Omental fat pad (tissue), 4 donors: Measurements from ENCODE around the gene TMEM100. TPM values are rescaled to one million over a fixed set of nuclear protein-coding genes. Genes with fewer than 3 reads are reported as not detected.

Experiments
- ATAC-seq: fragments of 150-250 bp; one replicate; pipeline ENCODE4 v1.9.1; 2016; ENCODE audit warnings: mild to moderate bottlenecking, moderate library complexity; ENCODE audit not compliant: low FRiP score
- DNase-seq: peaks from one replicate; pipeline ENCODE4 v3.0.0-alpha.2; 2019; ENCODE audit warnings: low spot score
- total RNA-seq, 4 donors: library from RNA; depleted of rRNA; stranded (reverse); fragments of >200 nt; gene quantifications; one replicate each; pipeline ENCODE4 v1.1.0, GENCODE V29; 2016
- TF ChIP-seq, protein P1 (sequence below), 3 donors: fragments of 450-650 bp; IDR thresholded peaks; one replicate each; pipeline ENCODE4 v1.5.1; 2016 to 2017; ENCODE audit warnings: antibody characterized with exemption in 3 of 3, mild to moderate bottlenecking in 3 of 3, moderate library complexity in 2 of 3

TMEM100 gene, protein sequence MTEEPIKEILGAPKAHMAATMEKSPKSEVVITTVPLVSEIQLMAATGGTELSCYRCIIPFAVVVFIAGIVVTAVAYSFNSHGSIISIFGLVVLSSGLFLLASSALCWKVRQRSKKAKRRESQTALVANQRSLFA
- 100 to 1,000 TPM in 1 of 4 donors, 10 to 100 TPM in 3; 15.1 to 127 (median 43.6) TPM for total RNA-seq

DNA sequence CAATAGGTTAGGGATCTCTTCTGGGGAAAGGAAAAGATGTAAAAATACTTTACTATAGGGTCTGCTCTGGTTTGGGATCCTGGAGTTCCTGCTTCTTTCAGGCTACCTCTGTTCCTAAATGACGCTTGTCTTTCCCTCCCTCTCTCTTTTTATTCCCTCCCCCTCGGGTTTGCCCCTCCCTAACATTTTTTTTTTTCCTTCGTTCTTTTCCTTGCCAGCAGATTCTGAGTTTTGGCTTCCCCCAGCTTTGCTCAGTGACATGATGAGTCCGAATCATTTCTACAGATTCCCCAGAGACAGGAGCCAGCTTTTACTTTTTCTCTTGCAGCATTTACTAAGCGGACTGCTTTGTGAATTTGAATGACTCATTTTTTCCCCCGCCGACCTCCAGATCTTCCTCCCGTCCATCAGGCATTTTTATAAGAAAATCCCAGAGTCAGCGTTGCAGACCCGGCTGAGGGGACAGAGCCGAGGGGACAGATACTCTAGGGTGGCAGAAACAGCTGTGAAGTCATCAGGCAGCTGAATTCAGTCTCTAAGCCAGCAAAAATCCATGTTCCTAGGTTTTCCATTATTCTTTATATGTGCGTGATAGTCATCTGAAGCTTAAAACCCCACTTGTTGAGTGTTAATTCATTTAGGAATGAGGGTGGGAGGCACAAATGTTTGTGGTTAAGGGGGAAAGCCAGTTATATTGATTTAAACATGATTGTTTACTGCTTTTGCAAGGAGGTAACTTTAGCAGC lies at the start of gene TMEM100:
Gene TMEM100, minus strand, starts transcription at position 123 of the 746 bp plus-strand sequence. CDS start 1,794 bp downstream, outside the sequence.
- ATAC-seq: peak; percentile 81
- no peak for DNase-seq
- TF ChIP-seq, protein P1, sequence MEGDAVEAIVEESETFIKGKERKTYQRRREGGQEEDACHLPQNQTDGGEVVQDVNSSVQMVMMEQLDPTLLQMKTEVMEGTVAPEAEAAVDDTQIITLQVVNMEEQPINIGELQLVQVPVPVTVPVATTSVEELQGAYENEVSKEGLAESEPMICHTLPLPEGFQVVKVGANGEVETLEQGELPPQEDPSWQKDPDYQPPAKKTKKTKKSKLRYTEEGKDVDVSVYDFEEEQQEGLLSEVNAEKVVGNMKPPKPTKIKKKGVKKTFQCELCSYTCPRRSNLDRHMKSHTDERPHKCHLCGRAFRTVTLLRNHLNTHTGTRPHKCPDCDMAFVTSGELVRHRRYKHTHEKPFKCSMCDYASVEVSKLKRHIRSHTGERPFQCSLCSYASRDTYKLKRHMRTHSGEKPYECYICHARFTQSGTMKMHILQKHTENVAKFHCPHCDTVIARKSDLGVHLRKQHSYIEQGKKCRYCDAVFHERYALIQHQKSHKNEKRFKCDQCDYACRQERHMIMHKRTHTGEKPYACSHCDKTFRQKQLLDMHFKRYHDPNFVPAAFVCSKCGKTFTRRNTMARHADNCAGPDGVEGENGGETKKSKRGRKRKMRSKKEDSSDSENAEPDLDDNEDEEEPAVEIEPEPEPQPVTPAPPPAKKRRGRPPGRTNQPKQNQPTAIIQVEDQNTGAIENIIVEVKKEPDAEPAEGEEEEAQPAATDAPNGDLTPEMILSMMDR (IDR thresholded peaks at IDR 0.05): no peak

DNA sequence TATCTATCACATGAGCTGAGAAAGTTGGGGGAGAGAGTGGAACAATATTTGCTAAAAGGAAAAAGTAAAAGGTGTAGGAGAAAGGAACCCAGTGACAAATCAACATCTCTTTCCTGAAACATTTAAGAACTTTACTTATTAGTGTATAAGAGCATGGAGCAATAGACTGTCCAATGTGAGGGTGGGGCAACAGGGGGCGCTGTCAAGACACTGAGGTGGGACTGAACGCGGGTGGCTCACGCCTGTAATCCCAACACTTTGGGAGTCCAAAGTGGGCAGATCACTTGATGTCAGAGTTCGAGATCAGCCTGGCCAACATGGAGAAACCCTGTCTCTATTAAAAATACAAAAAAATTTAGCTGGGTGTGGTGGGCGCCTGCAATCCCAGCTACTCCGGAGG lies 49.4 kb upstream of the TMEM100 start:
- no peak for ATAC-seq
- TF ChIP-seq, protein P1 (IDR thresholded peaks at IDR 0.05): no peak
- DNase-seq: no peak

DNA sequence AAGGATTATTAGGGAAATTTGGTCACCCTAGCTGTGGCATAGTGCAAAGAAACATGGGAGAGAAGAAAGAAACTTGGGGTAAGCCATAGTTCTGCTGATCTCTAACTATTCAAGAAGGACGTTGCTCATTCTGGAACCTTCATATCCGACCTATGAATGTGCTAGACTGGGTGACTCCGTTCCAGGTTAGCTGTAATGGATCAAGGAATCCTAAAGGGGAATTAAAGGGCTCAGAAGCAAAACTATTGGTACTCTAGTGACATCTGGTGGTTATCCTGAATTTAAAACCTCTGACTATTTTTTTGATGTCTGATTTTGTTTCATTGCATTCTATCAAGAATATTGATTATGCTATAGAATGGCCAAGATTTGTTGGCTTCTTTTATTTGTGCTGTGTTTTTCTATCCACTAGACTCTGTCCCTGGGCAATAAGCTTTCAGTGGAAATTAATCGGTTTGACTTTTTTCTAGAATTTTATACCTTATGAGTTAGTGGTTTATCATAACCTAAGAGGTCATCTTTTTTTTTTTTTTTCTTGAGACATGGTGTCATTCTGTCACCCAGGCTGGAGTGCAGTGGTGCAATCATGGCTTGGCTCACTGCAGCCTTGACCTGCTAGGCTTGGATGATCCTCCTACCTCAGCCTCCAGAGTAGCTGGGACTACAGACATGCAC lies 47.7 kb upstream of the TMEM100 start:
- TF ChIP-seq, protein P1 (IDR thresholded peaks at IDR 0.05): peak in 1 of 3 donors; percentile 6
- DNase-seq (no peak), ATAC-seq (peak; percentile 85)

DNA sequence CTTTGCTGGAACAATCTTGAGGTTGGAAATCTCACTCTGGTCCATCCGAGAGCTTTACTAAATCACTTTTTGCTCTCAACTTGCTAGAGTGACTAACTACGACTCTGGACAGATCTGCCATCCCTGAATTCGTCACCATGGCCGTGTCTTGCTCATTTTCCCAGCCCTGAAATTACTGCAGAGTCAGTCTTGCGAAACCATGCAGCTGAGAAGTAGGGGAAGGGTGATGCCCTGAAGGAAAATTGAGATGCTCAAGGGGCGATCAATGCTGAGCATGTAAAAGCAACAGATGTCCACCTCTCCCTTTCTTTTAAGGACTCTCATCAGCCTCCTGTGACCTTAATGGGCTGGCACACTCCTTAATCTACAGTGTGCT lies 46.9 kb upstream of the TMEM100 start:
- DNase-seq (no peak), ATAC-seq (peak; percentile 52)
- TF ChIP-seq, protein P1 (IDR thresholded peaks at IDR 0.05): no peak

DNA sequence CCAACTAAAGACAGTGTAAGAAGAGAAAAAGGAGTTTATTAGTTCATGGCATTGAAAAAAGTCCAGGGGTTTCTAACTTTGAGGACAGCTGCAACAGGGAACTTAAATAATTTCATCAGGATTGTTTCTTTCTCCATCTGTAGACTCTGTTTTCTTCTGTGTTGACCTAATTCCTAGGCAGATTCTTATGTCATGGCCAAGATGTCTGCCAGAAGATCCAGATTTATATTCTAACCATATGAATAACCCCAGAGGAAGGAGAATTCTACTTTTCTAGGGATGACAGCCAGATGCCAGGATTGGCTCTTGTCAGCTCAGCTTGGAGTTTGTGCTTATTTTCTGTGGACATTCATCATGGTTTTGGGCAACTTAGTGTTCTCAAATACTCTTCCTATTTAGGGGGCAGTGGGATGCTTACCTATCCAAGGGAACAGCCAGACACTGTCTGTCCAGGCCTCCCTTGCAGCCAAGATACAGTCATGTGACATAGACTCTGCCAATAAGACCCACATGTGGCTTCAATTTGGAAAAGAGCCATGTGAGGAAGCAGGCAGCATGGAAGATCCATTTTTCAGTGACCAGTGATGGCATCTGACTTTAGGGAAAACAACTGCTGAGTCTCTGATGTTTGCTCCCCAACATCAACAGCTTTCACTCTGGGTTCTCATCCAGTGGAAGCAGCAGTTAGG lies 46.4 kb upstream of the TMEM100 start:
- TF ChIP-seq, protein P1 (IDR thresholded peaks at IDR 0.05): no peak
- ATAC-seq (peak; percentile 7), DNase-seq (no peak)

DNA sequence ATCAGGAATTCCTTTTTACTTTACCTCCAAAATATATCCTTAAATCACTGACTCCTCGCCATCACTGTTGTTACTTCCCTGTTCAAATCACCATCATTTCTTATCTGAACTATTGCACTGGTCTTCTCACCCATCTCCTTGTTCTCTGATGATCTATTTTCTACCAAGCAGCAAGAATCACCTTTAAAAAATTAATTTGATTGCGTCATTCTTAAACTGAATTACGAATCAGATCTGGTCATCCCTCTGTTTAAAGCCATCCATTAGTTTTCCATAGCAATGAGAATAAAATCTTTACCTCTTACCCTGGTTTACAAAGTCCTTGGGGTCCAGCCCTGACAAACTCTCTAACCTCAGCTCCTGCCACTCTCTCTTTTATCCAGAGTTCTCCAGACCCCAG lies 42.8 kb upstream of the TMEM100 start:
- no peak for ATAC-seq
- DNase-seq: no peak
- TF ChIP-seq, protein P1 (IDR thresholded peaks at IDR 0.05): no peak
